AG09319 (cell line): ENCODE results near the gene COPS7A.
A peak's percentile ranks its signal among the peaks of the same experiment; 100 is the strongest.

ENCODE experiments used
- DNase-seq: peaks from one replicate; pipeline ENCODE4 v3.0.0-alpha.2; 2010; ENCODE audit warnings: low read depth; ENCODE audit errors: extremely low read depth
- CTCF ChIP-seq: IDR thresholded peaks from 2 replicates; pipeline ENCODE4 v1.5.1; 2011; ENCODE audit warnings: low read depth, mild to moderate bottlenecking, inconsistent platforms, low read length, moderate library complexity

Gene COPS7A

GRCh38 chr12:6723607-6724408 lies at the start of gene COPS7A:
Gene COPS7A (plus strand): TSS chr12:6724046. CDS start chr12:6724657, 611 bp downstream.
- peak; percentile 91 for DNase-seq
- TF ChIP-seq CTCF, result no peak

GRCh38 chr12:6676962-6677361 lies 46.9 kb upstream of the COPS7A start:
- DNase-seq, result no peak
- TF ChIP-seq CTCF, result no peak

- TF ChIP-seq CTCF, result peak; percentile 36
- no peak for DNase-seq
Measured at GRCh38 chr12:6684609-6685008, 39.2 kb upstream of the COPS7A start.

GRCh38 chr12:6685814-6686213 lies 38.0 kb upstream of the COPS7A start:
- no peak for DNase-seq
- no peak for TF ChIP-seq CTCF

GRCh38 chr12:6688543-6688998 lies 35.3 kb upstream of the COPS7A start:
- no peak for DNase-seq
- no peak for TF ChIP-seq CTCF

- peak; percentile 99 for DNase-seq
- TF ChIP-seq CTCF, result peak; percentile 7
Measured at GRCh38 chr12:6688999-6689882, 34.6 kb upstream of the COPS7A start, which contains the start of gene ZNF384. Gene ZNF384 (minus strand): TSS chr12:6689375. CDS start chr12:6679520, 9,855 bp downstream.
